ENCODE measurements around the gene LYZL1. TPM values are rescaled to one million over a fixed set of nuclear protein-coding genes. Genes with fewer than 3 reads are reported as not detected.

LYZL1 gene
- total and polyA plus RNA-seq, 2 of the 8 experiments (the other 6 are each of a cell fraction or from before 2014, with no cell fraction given), result not detected

- Histone ChIP-seq H3K9ac (replicated peaks in 1 of 4; ENCODE audit: extremely low read depth in 1 of 4, low read depth in 3 of 4, low read length in 3 of 4) (no peak overlapping the region), H3K27ac (ENCODE audit: low read depth, low read length) (no peak overlapping the region), H2BK5ac (ENCODE audit: low read depth, low read length) (no peak overlapping the region), H3K18ac (ENCODE audit: extremely low read depth, low read length) (no peak overlapping the region), H2BK12ac (ENCODE audit: low read depth, low read length) (no peak overlapping the region), H3K36me3 (ENCODE audit: control insufficient read depth in 2 of 4, insufficient read depth in 4 of 4, low read length in 3 of 4) (no peaks in the 10 kb centered on the region), H4K5ac (ENCODE audit: insufficient read length, low read depth, low read length) (no peak overlapping the region), H3K4me1 (replicated peaks in 1 of 4; ENCODE audit: control insufficient read depth in 3 of 4, insufficient read depth in 4 of 4, low read length in 3 of 4) (peaks cover 0 to 3% (median 0%) of the 10 kb centered on the region in 4 experiments; a peak in 2 of 7 replicates), H3K79me2 (ENCODE audit: control insufficient read depth in 1 of 2, insufficient read depth in 2 of 2, low read length in 2 of 2) (no peaks in the 10 kb centered on the region), H3K56ac (replicated peaks; ENCODE audit: insufficient read length, low read depth, low read length) (no peak overlapping the region), H3K4me3 (ENCODE audit: extremely low read depth in 1 of 4, insufficient read depth in 2 of 4, low read depth in 3 of 4, low read length in 4 of 4) (no peak overlapping the region), H3K23me2 (ENCODE audit: low read depth, low read length) (0 out of 2 replicates have a peak, but pooled peaks cover 3% of the 10 kb centered on the region), H3K23ac (ENCODE audit: insufficient read length) (no peak overlapping the region), H2AK5ac (ENCODE audit: low read depth, low read length) (no peak overlapping the region), H3K4me2 (ENCODE audit: insufficient read depth in 1 of 2, low read depth in 2 of 2, low read length in 2 of 2) (no peak overlapping the region), H2BK120ac (replicated peaks; ENCODE audit: low read depth, low read length) (no peak overlapping the region), H3K4ac (replicated peaks; ENCODE audit: insufficient read length, low read depth, low read length) (no peak overlapping the region), H4K20me1 (replicated peaks in 1 of 2; ENCODE audit: control insufficient read depth in 1 of 2, insufficient read depth in 2 of 2, low read length in 2 of 2) (no peaks in the 10 kb centered on the region), H2BK20ac (ENCODE audit: low read length) (no peak overlapping the region), H2BK15ac (ENCODE audit: low read length) (no peak overlapping the region), H2AFZ (ENCODE audit: low read length) (peak overlapping the region; percentile 76; the same call in 1 of the 2 replicates), H4K91ac (replicated peaks; ENCODE audit: insufficient read length, low read length) (no peak overlapping the region), H3K14ac (ENCODE audit: insufficient read length) (no peak overlapping the region), H4K8ac (ENCODE audit: extremely low read depth, insufficient read depth, low read length) (no peak overlapping the region), H3K79me1 (ENCODE audit: low read depth, low read length) (no peaks in the 10 kb centered on the region), H3K9me3 (ENCODE audit: insufficient read depth in 2 of 2, low read depth in 1 of 2, low read length in 1 of 2) (no peaks in the 10 kb centered on the region), H3K27me3 (replicated peaks in 1 of 4; ENCODE audit: control insufficient read depth in 3 of 4, extremely low read depth in 1 of 4, insufficient read depth in 3 of 4, low read length in 3 of 4) (no peaks in the 10 kb centered on the region; a peak in 2 of 7 replicates)
- CTCF ChIA-PET (ENCODE audit: partially characterized antibody), result interaction anchor here (0.6 to 1.9 kb wide), 8 partner anchors 11 to 885 kb away, joined by 3 to 6 read pairs (median 3); no protein-coding TSS in a partner anchor
- POLR2A ChIA-PET (ENCODE audit: partially characterized antibody), result no interaction called here
- WGBS, 2 experiments (ENCODE audit: extremely low coverage in 1 of 2, insufficient coverage in 1 of 2, insufficient read length in 1 of 2, insufficient replicate concordance in 2 of 2, low coverage in 1 of 2, low lambda C conversion rate in 2 of 2, missing lambda C conversion rate in 1 of 2), result 95% methylated on average over 8 of the region's 8 CpGs; no CpG with 5 or more reads in 1 of the 2 experiments
- no peak for DNase-seq (ENCODE audit: low read depth in 1 of 2, low spot score in 2 of 2)
- FAIRE-seq, result no peak
- no peak for TF ChIP-seq EZH2 (IDR thresholded peaks at IDR 0.05; ENCODE audit: low read depth, low read length, severe bottlenecking)
- no peak for TF ChIP-seq KDM4A (IDR thresholded peaks at IDR 0.05; ENCODE audit: low read depth, low read length, severe bottlenecking)
- no peak for TF ChIP-seq FOSL1 (IDR thresholded peaks at IDR 0.05; ENCODE audit: insufficient read depth, low read depth, low read length)
- no peak for TF ChIP-seq RNF2 (IDR thresholded peaks at IDR 0.05; ENCODE audit: borderline replicate concordance, low read depth, low read length, missing control alignments, poor library complexity, severe bottlenecking)
Observed at GRCh38 chr10:29316308-29317026, 27.6 kb downstream of the LYZL1 start.

All from H1 (cell line).